ENCODE data around the gene SPEF1. TPM values are rescaled to one million over a fixed set of nuclear protein-coding genes. Genes with fewer than 3 reads are reported as not detected.
A peak's percentile ranks its signal among the peaks of the same experiment; 100 is the strongest.

SPEF1 gene
- total and polyA plus RNA-seq, 12 donors: 0.07 to 0.47 (median 0.23) TPM; not detected in 4

DNA sequence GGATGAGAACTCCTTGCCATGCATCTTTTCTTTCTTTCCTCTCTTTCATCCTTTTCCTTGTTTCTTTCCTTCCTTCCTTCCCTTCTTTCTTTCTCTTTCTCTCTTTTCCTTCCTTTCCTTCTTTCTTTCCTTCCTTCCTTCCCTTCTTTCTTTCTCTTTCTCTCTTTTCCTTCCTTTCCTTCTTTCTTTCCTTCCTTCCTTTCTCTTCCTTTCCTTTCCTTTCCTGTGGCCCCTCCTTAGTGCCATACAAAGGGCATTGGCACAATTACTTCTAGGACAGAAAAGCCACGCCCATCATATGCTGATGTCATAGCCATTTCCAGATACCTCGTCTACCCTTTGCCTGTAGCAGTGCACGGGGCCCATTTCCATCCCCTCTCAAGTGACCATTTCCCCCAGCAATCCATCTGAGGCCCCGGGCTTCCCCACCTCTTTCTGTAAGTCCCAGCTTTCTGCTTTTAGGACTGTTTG lies 7.5 kb upstream of the SPEF1 start:
- Histone ChIP-seq H3K4me1 (peaks cover 17 to 36% (median 28%) of the 10 kb centered on the region in 9 donors), H3K4me3 (no peak overlapping the region), H3K36me3 (peaks cover 0 to 11% (median 0%) of the 10 kb centered on the region in 9 donors), H3K27ac (no peak overlapping the region), H3K9me3 (no peaks in the 10 kb centered on the region), H3K27me3 (no peaks in the 10 kb centered on the region)
- DNase-seq (no peak), ATAC-seq (no peak)
- intact Hi-C loops (cut with DNase I): loop anchor here in 4 of 10 donors (5.0 to 10.0 kb wide), 3 partner anchors 34 to 296 kb away; partner anchors contain the start of gene AP5S1 (in 2 of the 4)
- TF ChIP-seq, protein P1, sequence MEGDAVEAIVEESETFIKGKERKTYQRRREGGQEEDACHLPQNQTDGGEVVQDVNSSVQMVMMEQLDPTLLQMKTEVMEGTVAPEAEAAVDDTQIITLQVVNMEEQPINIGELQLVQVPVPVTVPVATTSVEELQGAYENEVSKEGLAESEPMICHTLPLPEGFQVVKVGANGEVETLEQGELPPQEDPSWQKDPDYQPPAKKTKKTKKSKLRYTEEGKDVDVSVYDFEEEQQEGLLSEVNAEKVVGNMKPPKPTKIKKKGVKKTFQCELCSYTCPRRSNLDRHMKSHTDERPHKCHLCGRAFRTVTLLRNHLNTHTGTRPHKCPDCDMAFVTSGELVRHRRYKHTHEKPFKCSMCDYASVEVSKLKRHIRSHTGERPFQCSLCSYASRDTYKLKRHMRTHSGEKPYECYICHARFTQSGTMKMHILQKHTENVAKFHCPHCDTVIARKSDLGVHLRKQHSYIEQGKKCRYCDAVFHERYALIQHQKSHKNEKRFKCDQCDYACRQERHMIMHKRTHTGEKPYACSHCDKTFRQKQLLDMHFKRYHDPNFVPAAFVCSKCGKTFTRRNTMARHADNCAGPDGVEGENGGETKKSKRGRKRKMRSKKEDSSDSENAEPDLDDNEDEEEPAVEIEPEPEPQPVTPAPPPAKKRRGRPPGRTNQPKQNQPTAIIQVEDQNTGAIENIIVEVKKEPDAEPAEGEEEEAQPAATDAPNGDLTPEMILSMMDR (IDR thresholded peaks at IDR 0.05): no peak
- 54 to 62% methylated on average over 4 of the region's 4 CpGs for WGBS, 2 donors

DNA sequence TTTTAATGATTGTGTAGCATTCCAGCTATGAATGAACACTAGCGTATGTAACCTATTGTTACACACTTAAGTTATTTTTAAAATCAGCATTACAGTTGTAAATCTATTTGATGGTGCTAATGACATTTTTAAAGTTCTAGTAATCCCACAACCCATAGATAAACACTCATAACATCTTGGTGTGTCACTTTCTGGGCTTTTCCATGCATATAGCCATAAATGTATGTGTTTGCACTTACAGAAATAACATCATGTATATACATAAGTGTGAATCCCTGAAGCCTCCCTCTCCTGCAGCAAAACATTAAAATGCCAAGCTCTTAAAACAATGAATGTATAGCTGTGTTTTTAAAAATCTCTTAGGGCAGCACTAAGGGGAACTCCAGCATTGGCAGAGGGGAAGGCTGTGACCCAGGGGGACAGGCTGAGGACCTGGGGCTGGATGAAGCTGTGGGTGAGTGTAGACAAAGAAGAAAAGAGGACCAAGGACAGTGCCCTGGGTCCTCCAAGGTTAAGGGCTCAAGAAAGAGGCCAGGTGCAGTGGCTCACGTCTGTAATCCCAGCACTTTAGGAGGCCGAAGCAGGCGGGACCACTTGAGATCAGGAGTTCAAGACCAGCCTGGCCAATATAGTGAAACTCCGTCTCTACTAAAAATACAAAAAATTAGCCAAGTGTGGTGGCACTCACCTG lies 6.2 kb upstream of the SPEF1 start:
- Histone ChIP-seq H3K4me1 (peaks cover 17 to 43% (median 33%) of the 10 kb centered on the region in 9 donors), H3K27me3 (no peaks in the 10 kb centered on the region), H3K4me3 (peak overlapping the region in 8 of 10 donors; percentile 13 to 50 (median 46)), H3K36me3 (peaks cover 0 to 14% (median 0%) of the 10 kb centered on the region in 9 donors), H3K9me3 (no peaks in the 10 kb centered on the region), H3K27ac (peak overlapping the region in 5 of 10 donors; percentile 18 to 58 (median 40))
- intact Hi-C loops (cut with DNase I): loop anchor here in 8 of 10 donors (2.0 to 10.0 kb wide), 6 partner anchors 31 to 297 kb away; partner anchors contain the start of gene AP5S1 (in 5 of the 8)
- 79 to 82% methylated on average over 5 of the region's 5 CpGs for WGBS, 2 donors
- TF ChIP-seq, protein P1 (IDR thresholded peaks at IDR 0.05): no peak
- ATAC-seq (no peak), DNase-seq (no peak)

DNA sequence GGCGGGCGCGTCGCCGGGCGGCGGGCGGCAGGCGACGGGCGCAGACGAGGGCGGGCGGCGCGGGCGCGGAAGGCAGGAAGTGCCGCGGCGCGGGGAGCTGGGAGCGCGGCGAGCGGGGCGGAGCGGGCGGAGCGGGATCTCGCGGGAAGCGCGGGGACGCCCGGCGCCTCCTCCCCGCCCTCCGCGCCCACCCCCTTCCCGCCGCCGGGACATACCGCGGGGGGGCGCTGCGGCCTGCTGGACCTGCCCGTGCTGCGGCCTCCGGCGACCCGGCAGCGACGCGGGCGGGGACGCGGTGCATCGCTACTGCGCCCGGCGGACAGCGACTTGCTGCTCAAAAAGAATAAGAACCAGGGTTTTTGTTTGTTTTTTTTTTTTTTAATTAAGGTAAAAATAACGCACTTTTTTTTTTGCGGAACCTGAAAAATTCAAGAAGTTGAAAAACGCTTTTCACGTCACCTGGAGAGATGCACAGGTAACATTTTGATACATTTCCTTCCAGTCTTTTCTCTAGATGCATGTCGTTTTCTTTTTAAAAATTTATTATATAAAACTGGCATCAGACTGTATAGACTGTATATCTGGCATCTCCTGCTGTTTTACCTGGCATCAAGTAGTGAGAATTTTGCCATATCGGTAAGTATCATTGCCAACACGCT lies 5.5 kb upstream of the SPEF1 start, which contains the start of gene CENPB:
Gene CENPB, minus strand, starts transcription at position 76 of the 659 bp plus-strand sequence. CDS start 257 bp downstream, outside the sequence.
- ATAC-seq (peak; percentile 91 to 95 (median 92)), DNase-seq (peak; percentile 90 to 94)
- Histone ChIP-seq H3K9me3 (no peaks in the 10 kb centered on the region), H3K27me3 (no peaks in the 10 kb centered on the region), H3K36me3 (peaks cover 0 to 16% (median 0%) of the 10 kb centered on the region in 9 donors), H3K27ac (peak within 1 kb of the TSS; percentile 61 to 89 (median 84)), H3K4me3 (peak within 1 kb of the TSS; percentile 47 to 90 (median 70)), H3K4me1 (peaks cover 17 to 43% (median 33%) of the 10 kb centered on the region in 9 donors)
- WGBS, 2 donors: 5 to 6% methylated on average over 40 to 58 of the region's 70 CpGs
- intact Hi-C loops (cut with DNase I): loop anchor here in 9 of 10 donors (1.0 to 10.0 kb wide), 8 partner anchors 32 to 298 kb away; partner anchors contain the start of gene AP5S1 (in 7 of the 9)
- TF ChIP-seq, protein P1 (IDR thresholded peaks at IDR 0.05): peak; percentile 71 to 95 (median 88)

DNA sequence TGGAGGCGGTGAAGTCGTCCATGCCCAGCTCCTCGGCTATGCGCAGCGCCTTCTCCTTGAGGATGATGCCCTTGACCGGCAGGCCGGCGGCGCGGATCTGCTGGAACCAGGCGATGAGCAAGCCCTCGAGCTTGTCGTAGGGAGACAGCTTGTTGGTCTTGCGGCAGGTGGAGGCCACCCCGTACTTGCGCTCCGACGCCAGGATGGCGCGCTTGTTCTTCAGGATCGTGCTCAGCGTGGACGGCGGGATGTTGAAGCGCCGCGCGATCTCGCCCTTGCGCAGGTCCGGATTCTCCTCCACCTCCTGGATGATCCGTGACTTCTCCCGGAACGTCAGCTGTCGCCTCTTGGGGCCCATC lies 4.9 kb upstream of the SPEF1 start:
- H3K36me3 ChIP-seq: peaks cover 0 to 16% (median 0%) of the 10 kb centered on the region in 9 donors
- H3K27me3 ChIP-seq: no peaks in the 10 kb centered on the region
- TF ChIP-seq, protein P1 (IDR thresholded peaks at IDR 0.05): no peak
- ATAC-seq: peak in 4 of 8 donors; percentile 1 to 19 (median 3)
- peak overlapping the region; percentile 61 to 89 (median 84) for H3K27ac ChIP-seq
- peaks cover 21 to 48% (median 35%) of the 10 kb centered on the region in 9 donors for H3K4me1 ChIP-seq
- H3K9me3 ChIP-seq: no peaks in the 10 kb centered on the region
- 0 to 1% methylated on average over 35 of the region's 35 CpGs for WGBS, 2 donors
- intact Hi-C loops (cut with DNase I): loop anchor here in 9 of 10 donors (1.0 to 10.0 kb wide), 8 partner anchors 33 to 299 kb away; partner anchors contain the start of gene AP5S1 (in 7 of the 9)
- peak overlapping the region; percentile 47 to 90 (median 70) for H3K4me3 ChIP-seq
- peak; percentile 50 to 56 for DNase-seq

All from heart right ventricle (tissue), 16 donors.